NCI-H226 (cell line): Measurements from ENCODE around the gene PRDM5.
"Not testable (repeated sequence)": the region's sequence is repeated elsewhere in the genome, so short reads cannot be mapped to it uniquely, and the experiment has no call there.

Experiments used
- DNase-seq: peaks from one replicate; pipeline ENCODE4 v3.0.0-alpha.2; 2015

The PRDM5 gene

GRCh38 chr4:120691536-120691935 is 231.0 kb downstream of the PRDM5 start:
- no peak for DNase-seq

DNA sequence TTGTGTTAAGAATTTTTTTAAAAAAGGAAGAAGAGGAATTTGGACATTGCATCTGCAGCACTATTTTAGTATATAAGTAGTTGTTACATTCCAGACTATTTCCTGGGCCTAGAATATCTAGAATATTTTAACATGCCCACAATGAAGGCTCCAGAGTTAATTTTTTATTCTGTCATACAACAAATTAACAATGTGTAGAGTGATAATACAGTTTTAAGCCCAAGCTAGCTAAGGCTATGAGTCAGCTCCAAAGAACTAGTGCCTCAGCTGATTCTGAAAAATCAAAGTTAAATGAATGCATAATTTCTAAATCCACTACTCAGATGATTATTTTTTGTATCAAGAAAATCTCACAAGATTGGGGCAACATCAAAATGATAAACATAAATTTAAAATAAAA is 231.4 kb downstream of the PRDM5 start:
- no peak for DNase-seq

GRCh38 chr4:120688791-120689190 is 233.7 kb downstream of the PRDM5 start:
- DNase-seq, result no peak

DNA sequence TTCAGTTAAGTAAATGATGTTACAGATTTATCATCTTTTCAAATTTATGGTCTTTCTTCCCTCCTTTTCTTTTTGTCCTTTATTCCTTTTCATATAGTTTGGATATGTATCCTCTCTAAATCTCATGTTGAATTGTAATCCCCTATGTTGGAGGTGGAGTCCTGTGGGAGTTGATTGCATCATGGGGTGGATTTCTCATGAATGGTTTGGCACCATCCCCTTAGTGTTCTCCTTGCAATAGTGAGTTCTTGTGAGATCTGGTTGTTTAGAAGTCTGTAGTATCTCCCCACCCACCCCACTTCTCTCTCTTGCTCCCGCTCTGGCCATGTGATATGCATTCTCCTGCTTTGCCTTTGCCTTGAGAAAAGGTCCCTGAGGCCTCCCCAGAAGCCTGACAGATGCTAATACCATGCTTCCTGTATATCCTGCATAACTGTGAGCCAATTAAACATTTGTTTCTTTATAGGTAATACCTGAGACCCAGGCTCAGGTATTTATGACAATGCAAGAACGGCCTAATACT is 236.7 kb downstream of the PRDM5 start:
- peak; percentile 34 for DNase-seq

- DNase-seq, result no peak
Observed at GRCh38 chr4:120683897-120684540, 238.5 kb downstream of the PRDM5 start.

DNA sequence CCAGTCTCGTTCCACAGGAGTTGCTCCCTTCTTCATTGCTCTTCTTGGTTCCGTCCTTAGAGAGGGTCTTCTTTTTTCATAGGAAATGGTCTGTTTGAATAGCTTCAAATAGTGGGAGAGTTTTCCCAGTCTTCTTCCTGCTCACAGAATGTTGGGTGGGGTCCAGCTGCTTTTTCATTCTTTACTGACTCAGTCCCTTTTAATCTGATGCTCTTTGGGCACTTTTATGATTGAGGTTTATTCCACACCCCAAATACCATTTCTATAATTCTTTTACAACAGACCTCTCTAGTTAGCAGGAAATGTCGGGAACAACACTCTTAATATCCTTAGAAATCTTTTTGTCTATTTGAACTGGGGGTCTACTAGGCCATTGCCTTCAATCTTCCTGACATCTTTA is 239.5 kb downstream of the PRDM5 start:
- peak; percentile 31 for DNase-seq

GRCh38 chr4:120680647-120681228 is 241.8 kb downstream of the PRDM5 start:
- DNase-seq, result no peak

DNA sequence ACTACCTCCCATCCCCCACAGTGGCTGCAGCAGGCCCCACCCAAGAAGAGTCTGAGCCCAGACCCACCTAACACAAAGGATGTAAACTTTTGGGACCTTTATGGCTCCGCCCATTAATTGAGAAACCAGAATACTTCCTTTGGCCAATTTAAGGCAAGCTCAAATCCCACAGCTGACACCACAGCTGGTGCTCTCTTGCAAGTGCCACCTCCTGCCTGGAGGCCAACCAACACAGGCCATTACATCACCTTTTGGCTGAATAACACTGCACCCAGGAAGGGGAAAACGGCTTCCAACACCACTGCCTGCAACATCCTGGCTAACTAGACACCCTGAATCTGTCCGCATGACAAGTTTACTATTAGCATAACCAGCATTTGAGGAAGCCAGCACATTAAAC is 248.8 kb downstream of the PRDM5 start:
- DNase-seq, result no peak

DNA sequence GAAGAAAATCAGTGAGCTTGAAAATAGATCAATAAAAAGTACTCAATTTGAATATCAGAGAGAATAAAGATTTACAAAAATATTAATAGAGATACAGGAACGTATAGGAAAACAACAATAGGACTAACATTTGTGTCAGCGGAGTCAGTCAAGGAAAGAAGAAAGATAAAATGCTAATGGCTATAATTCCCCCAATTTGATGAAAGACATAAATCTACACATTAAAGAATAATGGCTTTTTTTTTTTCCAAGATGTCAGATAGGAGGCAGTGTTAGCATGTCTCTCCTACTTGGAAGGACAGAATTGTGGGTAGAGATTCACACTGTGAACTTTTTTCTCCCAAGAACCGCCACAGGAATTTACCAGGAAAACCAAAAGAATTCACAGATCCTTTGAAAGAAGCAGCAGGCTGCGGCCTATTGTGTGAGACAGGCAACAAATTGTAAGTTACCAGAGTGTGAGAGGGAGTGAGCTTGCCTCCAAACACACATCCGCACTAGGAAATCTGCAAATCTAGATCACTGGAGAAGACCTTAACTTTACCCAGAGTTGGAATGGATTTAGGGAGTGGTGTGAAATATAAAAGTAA is 249.9 kb downstream of the PRDM5 start:
- DNase-seq, result peak; percentile 22

DNA sequence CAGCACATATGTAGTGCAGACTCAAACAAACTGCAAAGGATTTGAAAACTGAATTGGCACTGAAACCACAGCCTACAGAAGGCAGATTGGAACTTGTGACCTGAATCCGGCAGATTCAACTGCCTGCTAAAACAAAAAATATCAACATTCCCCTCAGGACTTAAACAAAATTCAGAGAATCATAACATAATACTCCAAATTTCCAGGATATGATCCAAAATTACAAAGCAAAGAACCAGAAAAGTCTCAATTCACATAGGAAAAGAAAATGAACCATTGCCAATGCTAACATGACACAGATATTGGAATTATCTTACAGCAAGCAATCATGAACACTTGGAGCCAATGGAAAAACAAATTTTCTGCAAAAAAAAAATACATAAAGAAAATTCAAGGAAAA is 250.4 kb downstream of the PRDM5 start:
- DNase-seq, result no peak

GRCh38 chr4:120671538-120671937 is 251.0 kb downstream of the PRDM5 start:
- DNase-seq, result no peak

GRCh38 chr4:120667102-120667501 is 255.4 kb downstream of the PRDM5 start:
- DNase-seq, result no peak

GRCh38 chr4:120664851-120665250 is 257.7 kb downstream of the PRDM5 start:
- no peak for DNase-seq

DNA sequence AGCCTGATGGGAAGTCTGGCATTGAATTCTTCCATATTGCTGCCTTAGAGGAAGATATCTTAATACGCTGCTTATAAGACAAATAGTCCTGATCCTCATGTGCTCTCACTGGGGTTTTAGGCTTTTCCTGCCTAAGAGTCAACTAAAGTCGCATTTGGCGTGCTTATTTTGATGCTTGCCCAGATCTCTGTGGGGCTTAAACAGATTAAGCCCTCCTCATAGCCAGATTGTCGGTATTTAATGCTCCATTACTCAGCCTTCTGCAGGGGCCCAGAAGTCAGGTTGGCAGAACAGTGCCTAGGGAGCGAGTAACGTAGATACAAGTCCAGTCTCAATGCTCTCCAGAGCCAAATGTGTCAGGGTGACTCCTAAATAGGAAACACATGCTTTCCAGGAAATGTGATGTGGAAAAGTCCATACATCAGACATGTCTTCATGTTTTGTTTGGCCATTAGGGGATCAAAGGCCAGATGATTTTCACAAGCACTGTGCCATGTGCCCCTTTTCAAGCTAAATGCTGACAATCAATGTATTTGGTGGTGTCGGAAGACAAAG is 262.8 kb downstream of the PRDM5 start:
- DNase-seq, result no peak

DNA sequence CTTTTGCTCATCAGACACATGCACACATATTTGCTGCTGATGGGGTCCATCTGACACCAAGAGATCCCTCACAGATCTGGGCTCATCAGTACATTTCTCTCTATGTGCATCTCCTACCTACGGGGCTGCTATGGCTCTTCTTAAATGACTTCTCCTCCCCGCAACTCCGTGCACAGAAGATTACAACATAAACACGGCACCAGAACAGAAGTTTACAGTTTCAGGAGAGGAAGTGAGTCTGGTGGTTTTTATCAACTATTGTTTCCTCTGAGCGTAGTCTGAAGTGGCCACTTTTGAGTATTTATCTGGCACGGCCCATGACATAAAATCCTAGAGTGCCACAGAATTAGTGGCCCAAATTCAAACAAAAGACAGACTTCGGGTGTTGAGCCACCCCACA is 263.8 kb downstream of the PRDM5 start:
- DNase-seq, result no peak

GRCh38 chr4:120653804-120654573 is 268.5 kb downstream of the PRDM5 start:
- DNase-seq, result no peak

DNA sequence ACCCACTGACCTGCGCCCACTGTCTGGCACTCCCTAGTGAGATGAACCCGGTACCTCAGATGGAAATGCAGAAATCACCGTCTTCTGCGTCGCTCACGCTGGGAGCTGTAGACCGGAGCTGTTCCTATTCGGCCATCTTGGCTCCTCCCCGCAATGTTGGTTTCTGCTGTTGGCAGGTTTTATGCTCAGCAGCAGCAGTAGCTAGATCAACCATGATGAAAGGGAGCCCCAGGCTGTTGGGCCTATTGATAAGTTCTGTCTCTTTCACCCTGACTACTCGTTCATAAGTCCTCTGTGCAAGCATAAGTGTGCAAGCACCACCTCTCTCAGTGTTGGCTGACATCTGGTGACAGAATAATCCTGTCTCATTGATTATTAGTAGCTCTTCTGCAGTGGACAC is 274.2 kb downstream of the PRDM5 start:
- DNase-seq, result not testable (repeated sequence)
